Psoas muscle (tissue), 8 donors: ENCODE measurements around the gene ZDHHC3. TPM values are rescaled to one million over a fixed set of nuclear protein-coding genes. Genes with fewer than 3 reads are reported as not detected.

Source experiments
- ATAC-seq, 4 donors: fragments of 200-7000 bp; cut with Tn5 transposase; one replicate each; pipeline ENCODE4 v1.9.1; 2020; ENCODE audit warnings: moderate library complexity in 3 of 4, mild to moderate bottlenecking in 2 of 4
- DNase-seq, 2 donors: peaks; one replicate each; pipeline ENCODE4 v3.0.0-alpha.2; 2020
- H3K27ac ChIP-seq: fragments of 200-600 bp; one replicate; pipeline ENCODE4 v1.8.0; 2022
- H3K27me3 ChIP-seq, 3 donors: fragments of 200-600 bp in 1 of 3; one replicate each; pipeline versions ENCODE4 v1.6.1 to v1.8.0; 2013 to 2022; ENCODE audit warnings: low read length in 2 of 3, mild to moderate bottlenecking in 2 of 3, moderate library complexity in 1 of 3; ENCODE audit not compliant: insufficient read depth in 3 of 3
- H3K36me3 ChIP-seq, 2 donors: fragments of 200-600 bp in 1 of 2; one replicate each; pipeline versions ENCODE4 v1.6.1 to v1.8.0; 2013 to 2022; ENCODE audit warnings: low read depth in 1 of 2, mild to moderate bottlenecking in 1 of 2, moderate library complexity in 1 of 2; ENCODE audit not compliant: insufficient read depth in 1 of 2
- H3K4me1 ChIP-seq: fragments of 200-600 bp; one replicate; pipeline ENCODE4 v1.8.0; 2022
- H3K4me3 ChIP-seq: fragments of 200-600 bp; one replicate; pipeline ENCODE4 v1.8.0; 2022; ENCODE audit warnings: mild to moderate bottlenecking
- H3K9me3 ChIP-seq: fragments of 200-600 bp; one replicate; pipeline ENCODE4 v1.8.0; 2022
- WGBS, 3 donors: extraction: QIAGEN DNeasy Blood & Tissue Kit; methylation state at CpG; one replicate each; pipeline versions ENCODE4 v1.1.6 to v1.1.7; 2013; 5-methylcytosine and 5-hydroxymethylcytosine counted together
- intact Hi-C, 2 donors: fragments of 100-400 bp; cut with DNase I; formaldehyde crosslinking; loops; one replicate each; pipeline versions ENCODE4 v1.11.0 to v1.14.2; 2022
- polyA plus RNA-seq, 3 donors: library from polyadenylated mRNA; stranded (reverse); fragments of 200-250 nt; gene quantifications; one replicate each; pipeline ENCODE4 v1.2.3, GENCODE V29; 2013
- total RNA-seq, 4 donors: library from RNA; stranded (reverse); fragmentation: NEBNext Ultra II Directional in 2 of 4; extraction: Animal tissue kit (Norgen Biotek cat#: 25700) in 2 of 4; gene quantifications; one replicate each; pipeline versions ENCODE4 v1.2.1 to v1.2.4, GENCODE V29; 2021 to 2023
- TF ChIP-seq, protein P1 (sequence below): fragments of 200-600 bp; IDR thresholded peaks from one replicate; pipeline ENCODE4 v1.8.0; 2022; ENCODE audit warnings: antibody characterized with exemption
- donor health status: healthy with polysubstance abuse.
- donor health status: DM: no; HTN: no; CAD: no; lungs with moderate emphysema.
- donor health status: Bipolar disorder and iron deficiency.
- donor health status: healthy.
- donor health status: DM: yes; HTN: yes; CAD: no.
- donor health status: DM: no; HTN: no; CAD: no.
- donor health status: DM: no; HTN: no; CAD: no.
- donor health status: DM: yes; HTN: yes; CAD: no.

ZDHHC3 gene
- total and polyA plus RNA-seq, 7 donors: 22.2 to 58.3 (median 40.8) TPM

DNA sequence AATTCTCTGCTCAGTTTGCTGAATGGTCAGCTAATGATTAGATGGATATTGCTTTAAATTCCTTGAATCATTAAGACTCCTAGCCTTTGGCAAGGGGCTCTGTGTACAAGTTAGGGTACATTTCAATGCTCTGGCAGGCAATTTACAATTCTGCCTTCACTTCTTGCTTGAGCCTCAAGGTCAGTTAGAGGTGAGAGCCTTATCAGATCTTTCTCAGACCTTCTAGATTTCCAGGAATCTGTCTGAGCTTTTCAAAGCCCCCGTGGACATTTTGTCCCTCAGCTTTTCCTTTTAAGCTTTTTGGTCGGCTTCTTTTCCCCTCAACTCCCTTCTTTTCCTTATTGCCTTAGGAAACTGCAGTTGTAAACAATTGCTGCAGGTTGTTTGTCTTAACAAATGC is 66.9 kb downstream of the ZDHHC3 start:
- H3K27me3 ChIP-seq: no peaks in the 10 kb centered on the region
- TF ChIP-seq, protein P1, sequence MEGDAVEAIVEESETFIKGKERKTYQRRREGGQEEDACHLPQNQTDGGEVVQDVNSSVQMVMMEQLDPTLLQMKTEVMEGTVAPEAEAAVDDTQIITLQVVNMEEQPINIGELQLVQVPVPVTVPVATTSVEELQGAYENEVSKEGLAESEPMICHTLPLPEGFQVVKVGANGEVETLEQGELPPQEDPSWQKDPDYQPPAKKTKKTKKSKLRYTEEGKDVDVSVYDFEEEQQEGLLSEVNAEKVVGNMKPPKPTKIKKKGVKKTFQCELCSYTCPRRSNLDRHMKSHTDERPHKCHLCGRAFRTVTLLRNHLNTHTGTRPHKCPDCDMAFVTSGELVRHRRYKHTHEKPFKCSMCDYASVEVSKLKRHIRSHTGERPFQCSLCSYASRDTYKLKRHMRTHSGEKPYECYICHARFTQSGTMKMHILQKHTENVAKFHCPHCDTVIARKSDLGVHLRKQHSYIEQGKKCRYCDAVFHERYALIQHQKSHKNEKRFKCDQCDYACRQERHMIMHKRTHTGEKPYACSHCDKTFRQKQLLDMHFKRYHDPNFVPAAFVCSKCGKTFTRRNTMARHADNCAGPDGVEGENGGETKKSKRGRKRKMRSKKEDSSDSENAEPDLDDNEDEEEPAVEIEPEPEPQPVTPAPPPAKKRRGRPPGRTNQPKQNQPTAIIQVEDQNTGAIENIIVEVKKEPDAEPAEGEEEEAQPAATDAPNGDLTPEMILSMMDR: no peak
- intact Hi-C loops: no loop called here
- ATAC-seq: no peak
- no peak overlapping the region for H3K4me3 ChIP-seq
- 19 to 43% (median 41%) methylated on average over 2 of the region's 2 CpGs for WGBS, 3 donors
- H3K27ac ChIP-seq: no peak overlapping the region
- DNase-seq: no peak
- H3K9me3 ChIP-seq: no peaks in the 10 kb centered on the region
- no peaks in the 10 kb centered on the region for H3K4me1 ChIP-seq
- no peaks in the 10 kb centered on the region for H3K36me3 ChIP-seq

DNA sequence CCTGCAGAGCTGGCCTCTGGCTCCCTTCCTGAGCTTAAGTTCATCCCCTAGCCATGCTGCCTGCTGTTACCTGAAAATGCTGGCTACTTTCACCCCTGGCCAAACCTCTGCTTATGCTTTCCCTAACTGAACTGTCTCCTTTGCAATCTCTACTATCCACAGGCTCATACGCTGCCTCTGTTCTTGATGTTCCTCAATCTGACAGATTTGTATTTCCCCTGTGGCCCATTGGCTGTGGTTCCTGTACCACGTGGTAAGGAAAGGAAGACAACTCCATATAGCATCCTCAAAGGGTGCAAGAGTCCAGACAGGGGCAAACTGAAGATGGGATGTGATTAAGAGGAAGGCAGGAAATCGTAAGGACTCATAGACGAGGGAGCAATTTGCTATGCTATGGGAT is 68.4 kb downstream of the ZDHHC3 start:
- H3K36me3 ChIP-seq: no peaks in the 10 kb centered on the region
- no peaks in the 10 kb centered on the region for H3K27me3 ChIP-seq
- ATAC-seq (no peak), DNase-seq (no peak)
- H3K9me3 ChIP-seq: no peaks in the 10 kb centered on the region
- no peaks in the 10 kb centered on the region for H3K4me1 ChIP-seq
- H3K4me3 ChIP-seq: no peak overlapping the region
- TF ChIP-seq, protein P1: no peak
- H3K27ac ChIP-seq: no peak overlapping the region
- intact Hi-C loops: no loop called here
- 39 to 49% (median 42%) methylated on average over 4 of the region's 4 CpGs for WGBS, 3 donors

DNA sequence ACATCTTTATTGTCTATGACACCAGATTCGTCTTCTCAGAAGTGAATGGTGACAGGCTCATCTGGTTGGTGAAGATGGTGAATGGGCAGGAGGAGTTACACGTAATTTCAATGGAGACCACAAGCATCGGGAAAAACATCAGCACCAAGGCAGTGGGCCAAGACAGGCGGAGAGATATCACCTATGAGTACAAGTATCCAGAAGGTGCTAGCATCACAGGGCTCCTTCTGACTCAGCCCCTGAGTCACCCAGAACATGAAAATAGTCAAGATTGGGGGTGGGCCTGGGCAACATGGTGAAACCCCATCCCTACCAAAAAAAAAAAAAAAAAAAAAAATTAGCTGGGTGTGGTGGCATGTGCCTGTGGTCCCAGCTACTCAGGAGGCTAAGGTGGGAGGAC is 69.0 kb downstream of the ZDHHC3 start:
- Histone ChIP-seq H3K4me1 (no peaks in the 10 kb centered on the region), H3K27me3 (no peaks in the 10 kb centered on the region), H3K9me3 (no peaks in the 10 kb centered on the region), H3K36me3 (no peaks in the 10 kb centered on the region), H3K4me3 (no peak overlapping the region), H3K27ac (no peak overlapping the region)
- TF ChIP-seq, protein P1: no peak
- WGBS, 3 donors: 71 to 91% (median 82%) methylated on average over 4 of the region's 4 CpGs
- ATAC-seq: no peak
- DNase-seq: no peak
- intact Hi-C loops: no loop called here

DNA sequence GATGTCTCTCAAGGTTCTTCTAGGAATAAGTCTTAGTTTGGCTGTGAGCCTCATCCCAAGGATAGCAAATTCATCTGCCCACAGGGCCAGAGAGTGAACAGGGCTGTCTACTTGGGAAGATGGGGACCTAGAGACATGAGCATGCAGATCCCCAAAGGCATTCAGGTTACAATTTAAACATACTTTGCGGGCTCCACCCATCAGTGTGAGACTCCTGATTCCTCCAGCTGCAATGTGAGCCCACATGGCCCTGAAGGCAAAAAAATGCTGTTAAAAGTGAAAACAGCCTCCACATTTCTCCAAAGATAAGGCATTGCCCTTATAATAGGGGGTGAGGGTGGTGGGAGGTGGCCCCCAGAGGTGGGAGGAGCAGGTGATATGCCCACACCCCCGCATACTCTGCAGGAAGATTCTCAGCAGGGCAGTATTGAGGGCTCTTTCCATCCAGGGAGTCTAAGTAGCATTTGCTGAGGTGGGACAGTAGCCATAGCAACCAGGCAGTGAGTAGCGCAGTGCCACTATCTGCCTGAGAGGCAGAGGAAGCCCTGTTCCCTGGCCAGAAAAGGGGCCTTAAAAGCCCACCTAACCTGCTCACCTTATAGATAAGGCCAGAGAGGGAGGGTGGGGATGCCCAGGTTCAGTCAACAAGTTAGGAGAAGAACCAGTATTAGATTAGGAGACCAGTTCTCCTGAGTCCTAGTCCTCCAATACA is 70.4 kb downstream of the ZDHHC3 start:
- no peaks in the 10 kb centered on the region for H3K36me3 ChIP-seq
- WGBS, 3 donors: 79 to 83% (median 81%) methylated on average over 3 of the region's 3 CpGs
- TF ChIP-seq, protein P1: no peak
- H3K4me3 ChIP-seq: no peak overlapping the region
- intact Hi-C loops: no loop called here
- H3K4me1 ChIP-seq: no peaks in the 10 kb centered on the region
- H3K27me3 ChIP-seq: no peaks in the 10 kb centered on the region
- DNase-seq (no peak), ATAC-seq (no peak)
- no peaks in the 10 kb centered on the region for H3K9me3 ChIP-seq
- H3K27ac ChIP-seq: no peak overlapping the region

DNA sequence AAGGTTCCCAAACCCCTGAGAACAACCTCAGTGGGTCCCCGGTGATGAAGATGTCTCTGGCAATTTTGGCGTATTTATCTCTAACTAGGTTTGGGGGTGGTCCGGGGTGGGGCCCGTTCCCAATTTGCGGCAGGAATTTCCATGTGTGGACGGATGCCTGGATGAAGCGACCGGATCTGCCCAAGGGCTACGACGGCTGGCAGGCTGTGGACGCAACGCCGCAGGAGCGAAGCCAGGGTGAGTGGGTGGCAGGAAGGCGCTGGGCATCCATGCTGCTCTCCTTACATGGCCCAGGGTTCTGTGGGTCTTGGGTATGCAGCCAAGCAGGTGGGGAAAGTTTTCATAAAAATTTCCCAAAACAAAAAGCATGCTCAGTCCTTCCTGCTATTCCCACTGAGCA is 72.2 kb downstream of the ZDHHC3 start:
- intact Hi-C loops: no loop called here
- 90 to 94% (median 91%) methylated on average over 15 of the region's 15 CpGs for whole genome bisulfite sequencing, 3 donors

More for the DNA sequence above, 72.2 kb downstream of the ZDHHC3 start:
- no peaks in the 10 kb centered on the region for H3K36me3 ChIP-seq
- H3K4me1 ChIP-seq: no peaks in the 10 kb centered on the region
- H3K27ac ChIP-seq: no peak overlapping the region
- H3K27me3 ChIP-seq: peaks cover 0 to under 1% (median 0%) of the 10 kb centered on the region in 3 donors
- DNase-seq (no peak), ATAC-seq (no peak)
- H3K9me3 ChIP-seq: no peaks in the 10 kb centered on the region
- TF ChIP-seq, protein P1: no peak
- no peak overlapping the region for H3K4me3 ChIP-seq
